ENCODE data around the gene FGF11. TPM values are rescaled to one million over a fixed set of nuclear protein-coding genes. Genes with fewer than 3 reads are reported as not detected.
"Not testable (repeated sequence)": the region's sequence is repeated elsewhere in the genome, so short reads cannot be mapped to it uniquely, and the experiment has no call there.

FGF11 gene
- total and polyA plus RNA-seq, 2 experiments from 2014 or later, result 0.36 TPM; not detected in 1

GRCh38 chr17:7479213-7480088, 40.1 kb downstream of the FGF11 start, which contains the start of gene ZBTB4:
Gene ZBTB4, minus strand, starts transcription at chr17:7479631. Its CDS starts 12,830 bp downstream, at chr17:7466801.
- H2AFZ ChIP-seq, result peak within 1 kb of the TSS; percentile 75
- peak within 1 kb of the TSS; percentile 79 for H3K4me3 ChIP-seq
- in situ Hi-C loops (cut with MboI), result no loop called here
- peaks cover 31% of the 10 kb centered on the region for H3K4me1 ChIP-seq (ENCODE audit: insufficient read depth)
- peak; percentile 81 for DNase-seq
- no peaks in the 10 kb centered on the region for H3K9me3 ChIP-seq (ENCODE audit: low read depth)
- TF ChIP-seq EZH2phosphoT487 (IDR thresholded peaks at IDR 0.05; ENCODE audit: insufficient read depth, low read depth) (no peak), EZH2 (IDR thresholded peaks at IDR 0.05; ENCODE audit: insufficient read depth, poor library complexity, severe bottlenecking) (no peak)
- peak within 1 kb of the TSS; percentile 98 for H3K4me2 ChIP-seq (ENCODE audit: unreplicated experiment)
- H4K20me1 ChIP-seq (ENCODE audit: insufficient read depth), result peaks cover 5% of the 10 kb centered on the region; the same call in 1 of the 2 replicates
- H3K27ac ChIP-seq, result peak within 1 kb of the TSS; percentile 99
- H3K27me3 ChIP-seq (replicated peaks; ENCODE audit: insufficient read depth), result no peaks in the 10 kb centered on the region
- WGBS, 2 experiments (ENCODE audit: low coverage in 1 of 2, low lambda C conversion rate in 2 of 2, missing lambda C conversion rate in 2 of 2), result 1% methylated on average over 38 to 60 of the region's 92 CpGs
- H3K79me2 ChIP-seq (ENCODE audit: insufficient read depth), result peaks cover 84% of the 10 kb centered on the region
- no peaks in the 10 kb centered on the region for H3K9me2 ChIP-seq (ENCODE audit: insufficient read depth)
- peaks cover 42% of the 10 kb centered on the region for H3F3A ChIP-seq (ENCODE audit: insufficient read depth)
- peak within 1 kb of the TSS; percentile 99 for H3K9ac ChIP-seq
- H3K36me3 ChIP-seq (ENCODE audit: low read depth), result no peaks in the 10 kb centered on the region

- H2AFZ ChIP-seq, result peak overlapping the region; percentile 75
- TF ChIP-seq EZH2phosphoT487 (IDR thresholded peaks at IDR 0.05; ENCODE audit: insufficient read depth, low read depth), result no peak
- no peak for TF ChIP-seq EZH2 (IDR thresholded peaks at IDR 0.05; ENCODE audit: insufficient read depth, poor library complexity, severe bottlenecking)
- peaks cover 30% of the 10 kb centered on the region for H3K4me1 ChIP-seq (ENCODE audit: insufficient read depth)
- H3K27ac ChIP-seq, result peak overlapping the region; percentile 99
- peak overlapping the region; percentile 90 for H3K4me2 ChIP-seq (ENCODE audit: unreplicated experiment)
- H3K27me3 ChIP-seq (replicated peaks; ENCODE audit: insufficient read depth), result no peaks in the 10 kb centered on the region
- H4K20me1 ChIP-seq (ENCODE audit: insufficient read depth), result peaks cover 5% of the 10 kb centered on the region; the same call in 1 of the 2 replicates
- peaks cover 80% of the 10 kb centered on the region for H3K79me2 ChIP-seq (ENCODE audit: insufficient read depth)
- H3K9ac ChIP-seq, result peak overlapping the region; percentile 99
- no peaks in the 10 kb centered on the region for H3K36me3 ChIP-seq (ENCODE audit: low read depth)
- no peaks in the 10 kb centered on the region for H3K9me3 ChIP-seq (ENCODE audit: low read depth)
- no peaks in the 10 kb centered on the region for H3K9me2 ChIP-seq (ENCODE audit: insufficient read depth)
- H3F3A ChIP-seq (ENCODE audit: insufficient read depth), result peaks cover 42% of the 10 kb centered on the region
- in situ Hi-C loops (cut with MboI), result no loop called here
- WGBS, 2 experiments (ENCODE audit: low coverage in 1 of 2, low lambda C conversion rate in 2 of 2, missing lambda C conversion rate in 2 of 2), result 3% methylated on average over 8 of the region's 8 CpGs
- H3K4me3 ChIP-seq, result peak overlapping the region; percentile 79
- no peak for DNase-seq
Observed at GRCh38 chr17:7480089-7480384, 40.7 kb downstream of the FGF11 start.

- 72 to 85% methylated on average over 4 of the region's 4 CpGs for WGBS, 2 experiments (ENCODE audit: low coverage in 1 of 2, low lambda C conversion rate in 2 of 2, missing lambda C conversion rate in 2 of 2)
- in situ Hi-C loops (cut with MboI); H3K36me3 ChIP-seq (ENCODE audit: low read depth); H3K4me3 ChIP-seq; H3K27me3 ChIP-seq (replicated peaks; ENCODE audit: insufficient read depth); DNase-seq; H3K9me3 ChIP-seq (ENCODE audit: low read depth); H4K20me1 ChIP-seq (ENCODE audit: insufficient read depth); H3K9me2 ChIP-seq (ENCODE audit: insufficient read depth): not testable (repeated sequence)
- Histone ChIP-seq H3K79me2 (ENCODE audit: insufficient read depth) (peaks cover 80% of the 10 kb centered on the region), H3K4me1 (ENCODE audit: insufficient read depth) (peaks cover 18% of the 10 kb centered on the region), H3K9ac (peak within 1 kb of the TSS; percentile 99), H3K4me2 (ENCODE audit: unreplicated experiment) (peak within 1 kb of the TSS; percentile 90), H3K27ac (peak within 1 kb of the TSS; percentile 99), H3F3A (ENCODE audit: insufficient read depth) (peaks cover 36% of the 10 kb centered on the region), H2AFZ (peak within 1 kb of the TSS; percentile 75)
Observed at GRCh38 chr17:7481275-7481674, 42.0 kb downstream of the FGF11 start, which contains the start of gene SLC35G6. Gene SLC35G6, plus strand, starts transcription at chr17:7481446. Its CDS starts 71 bp downstream, at chr17:7481517.

- H4K20me1 ChIP-seq (ENCODE audit: insufficient read depth); H3K4me3 ChIP-seq; in situ Hi-C loops (cut with MboI); H3K27ac ChIP-seq; H3K4me2 ChIP-seq (ENCODE audit: unreplicated experiment); H3K27me3 ChIP-seq (replicated peaks; ENCODE audit: insufficient read depth); H3K9me2 ChIP-seq (ENCODE audit: insufficient read depth); H2AFZ ChIP-seq; H3K36me3 ChIP-seq (ENCODE audit: low read depth); H3K9me3 ChIP-seq (ENCODE audit: low read depth); H3K9ac ChIP-seq; DNase-seq: not testable (repeated sequence)
- peaks cover 80% of the 10 kb centered on the region for H3K79me2 ChIP-seq (ENCODE audit: insufficient read depth)
- H3K4me1 ChIP-seq (ENCODE audit: insufficient read depth), result peaks cover 17% of the 10 kb centered on the region
- peaks cover 28% of the 10 kb centered on the region for H3F3A ChIP-seq (ENCODE audit: insufficient read depth)
- WGBS, 2 experiments (ENCODE audit: low coverage in 1 of 2, low lambda C conversion rate in 2 of 2, missing lambda C conversion rate in 2 of 2), result 88 to 91% methylated on average over 30 of the region's 31 CpGs
Observed at GRCh38 chr17:7481842-7482741, 42.8 kb downstream of the FGF11 start.

GRCh38 chr17:7482742-7483088, 43.4 kb downstream of the FGF11 start:
- H3K9me3 ChIP-seq (ENCODE audit: low read depth); in situ Hi-C loops (cut with MboI); H2AFZ ChIP-seq; DNase-seq; H3K36me3 ChIP-seq (ENCODE audit: low read depth); H3K27me3 ChIP-seq (replicated peaks; ENCODE audit: insufficient read depth); H4K20me1 ChIP-seq (ENCODE audit: insufficient read depth); H3K9me2 ChIP-seq (ENCODE audit: insufficient read depth): not testable (repeated sequence)
- H3K4me3 ChIP-seq, result peak overlapping the region; percentile 95
- H3K4me1 ChIP-seq (ENCODE audit: insufficient read depth), result peaks cover 18% of the 10 kb centered on the region
- H3K27ac ChIP-seq, result peak overlapping the region; percentile 100
- peaks cover 22% of the 10 kb centered on the region for H3F3A ChIP-seq (ENCODE audit: insufficient read depth)
- peak overlapping the region; percentile 93 for H3K4me2 ChIP-seq (ENCODE audit: unreplicated experiment)
- peaks cover 80% of the 10 kb centered on the region for H3K79me2 ChIP-seq (ENCODE audit: insufficient read depth)
- 66 to 72% methylated on average over 5 to 6 of the region's 6 CpGs for WGBS, 2 experiments (ENCODE audit: low coverage in 1 of 2, low lambda C conversion rate in 2 of 2, missing lambda C conversion rate in 2 of 2)
- H3K9ac ChIP-seq, result peak overlapping the region; percentile 99
